Putamen (tissue), 1 donor: ENCODE measurements around the gene PTPRQ.
A peak's percentile ranks its signal among the peaks of the same experiment; 100 is the strongest.
"Not testable (repeated sequence)": the region's sequence is repeated elsewhere in the genome, so short reads cannot be mapped to it uniquely, and the experiment has no call there.

ENCODE experiments used
- DNase-seq: peaks from one replicate; pipeline ENCODE4 v3.0.0-alpha.2; 2016; ENCODE audit warnings: low spot score

The PTPRQ gene

DNA sequence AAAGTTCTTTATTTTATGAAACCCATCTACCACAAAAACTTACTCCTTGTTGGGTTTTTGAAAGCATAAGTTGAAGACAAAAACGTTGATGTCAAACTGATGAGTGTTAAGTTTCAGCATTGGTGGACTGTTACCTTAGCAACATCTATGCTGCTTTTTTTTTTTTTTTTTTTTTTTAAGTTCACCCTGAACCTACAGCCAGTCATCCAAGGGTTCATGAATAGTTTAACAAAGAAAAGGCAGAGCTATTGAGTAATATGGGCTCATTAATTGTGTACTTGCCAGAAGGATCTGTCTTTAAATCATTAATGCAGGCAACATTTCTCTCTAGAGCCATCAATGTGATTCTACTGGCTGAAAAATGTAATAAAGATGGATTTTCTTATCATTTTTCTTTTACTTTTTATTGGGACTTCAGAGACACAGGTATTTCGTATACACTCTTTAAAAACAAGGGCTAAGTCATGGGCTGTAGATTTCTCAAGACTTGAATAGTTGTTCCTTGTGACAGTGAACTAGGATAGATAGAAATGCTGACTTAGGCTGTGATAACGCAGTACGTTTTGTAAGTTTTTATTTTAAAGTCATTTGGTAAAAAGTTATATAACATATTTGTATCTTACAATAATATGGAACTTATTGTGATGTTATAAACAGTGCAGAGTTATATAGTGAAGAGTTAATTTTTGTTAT, at the start of gene PTPRQ:
Gene PTPRQ, plus strand, starts transcription at position 262 of the 693 bp plus-strand sequence. Its CDS starts 111 bp downstream, at position 373.
- DNase-seq = no peak

- peak; percentile 8 for DNase-seq
Measured at GRCh38 chr12:80400571-80400991, 43.5 kb upstream of the PTPRQ start.

GRCh38 chr12:80401191-80401590, 42.8 kb upstream of the PTPRQ start:
- no peak for DNase-seq

DNA sequence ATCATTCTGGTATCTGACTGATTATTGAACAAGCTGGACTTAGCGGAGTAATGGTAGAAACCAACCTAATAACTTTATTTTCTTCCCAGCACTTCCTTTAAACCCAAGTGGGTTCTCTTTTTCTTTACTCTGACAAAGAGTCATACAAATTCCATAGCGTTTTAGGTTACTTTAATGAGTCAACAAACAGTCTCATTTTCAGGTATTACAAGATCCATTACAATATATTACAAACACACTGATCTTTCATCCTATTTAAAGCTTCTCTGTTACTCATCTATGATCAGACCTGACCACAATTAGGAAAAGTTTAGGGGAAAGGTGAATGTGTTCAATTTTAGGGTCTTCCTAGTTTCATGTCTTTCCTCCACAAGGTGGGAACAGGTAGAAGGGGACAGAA, 39.4 kb upstream of the PTPRQ start:
- no peak for DNase-seq

DNA sequence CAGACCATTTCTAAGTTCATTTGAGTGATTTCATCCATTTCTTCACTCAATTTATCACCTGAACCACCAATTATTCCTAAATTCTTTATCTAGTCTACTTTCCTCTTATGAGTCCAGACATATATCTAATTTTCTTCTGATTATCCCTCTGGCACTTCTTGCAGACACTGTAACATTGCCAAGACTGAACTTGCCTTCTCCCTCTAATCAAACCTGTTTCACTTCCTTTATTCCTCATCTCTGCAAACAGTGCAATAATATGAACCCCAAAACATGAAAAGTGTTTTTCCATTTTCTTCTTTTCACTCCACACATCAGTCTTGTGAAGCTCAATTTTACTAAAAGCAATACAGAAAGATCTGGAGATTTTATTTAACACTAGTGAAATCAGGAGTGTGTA, 37.8 kb upstream of the PTPRQ start:
- DNase-seq = no peak

GRCh38 chr12:80411787-80412186, 32.2 kb upstream of the PTPRQ start:
- no peak for DNase-seq

DNA sequence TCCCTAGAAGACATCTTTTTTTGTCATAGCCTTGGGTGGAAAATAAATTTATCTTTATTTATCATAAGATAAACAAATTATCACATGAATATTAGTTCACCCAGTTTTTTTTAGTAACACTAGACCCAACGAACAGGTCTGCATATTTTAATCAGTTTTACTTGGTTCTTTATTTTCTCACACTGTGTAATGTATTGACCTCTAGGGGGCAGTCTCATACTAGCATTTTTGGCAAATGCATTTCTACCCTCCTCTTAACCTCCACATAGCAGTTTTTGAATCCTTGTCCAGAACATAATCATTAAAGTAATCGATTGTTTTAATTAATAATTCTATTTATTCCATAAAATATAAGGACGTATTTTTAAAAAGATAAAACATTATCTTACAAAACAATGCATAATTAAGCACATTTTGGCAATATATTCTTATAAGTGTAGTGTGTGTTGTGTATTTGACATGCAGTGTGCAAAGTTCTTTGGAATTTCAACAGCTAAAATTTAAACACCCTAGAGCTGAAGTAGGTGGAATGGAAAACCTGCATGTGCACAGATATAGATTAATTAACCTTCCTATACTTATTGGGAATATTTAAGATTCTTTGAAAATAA, 31.6 kb upstream of the PTPRQ start:
- peak; percentile 55 for DNase-seq

GRCh38 chr12:80413462-80413861, 30.6 kb upstream of the PTPRQ start:
- no peak for DNase-seq

DNA sequence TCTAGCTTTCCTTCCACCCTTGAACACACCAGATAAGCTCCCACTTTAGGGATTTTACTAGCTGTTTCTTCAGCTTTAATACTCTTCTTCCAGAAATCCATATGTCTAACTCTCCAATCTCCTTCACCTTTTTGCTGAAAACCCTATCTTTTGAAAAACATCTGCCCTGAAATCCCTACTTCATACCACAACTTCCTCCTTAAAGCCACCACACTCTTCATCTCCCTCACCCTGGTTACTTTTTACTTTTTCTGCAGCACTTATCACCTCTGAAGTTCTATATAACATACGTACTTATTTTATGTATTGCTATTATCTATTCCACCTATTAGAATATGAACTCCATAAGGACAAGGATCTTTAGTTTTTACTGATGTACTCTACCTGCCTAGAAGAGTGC, 28.6 kb upstream of the PTPRQ start:
- DNase-seq = no peak

DNA sequence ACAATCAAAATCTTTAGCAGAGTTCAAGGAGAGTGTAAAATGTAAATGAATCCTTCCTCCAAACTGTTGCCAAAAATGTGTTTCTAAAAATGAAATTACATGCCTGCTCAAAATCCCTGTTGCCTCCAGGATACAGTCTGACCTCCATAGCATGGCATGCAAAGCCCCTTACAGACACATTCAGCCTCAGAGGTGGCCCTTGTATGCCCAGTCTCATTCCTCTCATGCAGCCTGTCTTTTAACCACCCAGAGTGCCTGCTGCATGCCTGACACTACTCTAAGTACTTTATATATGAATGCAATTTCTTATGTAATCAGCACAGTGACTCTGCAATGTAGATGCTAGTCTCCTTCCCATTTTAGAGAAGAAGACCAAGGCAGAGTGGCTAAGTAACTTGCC, 24.4 kb upstream of the PTPRQ start:
- DNase-seq = peak; percentile 56

DNA sequence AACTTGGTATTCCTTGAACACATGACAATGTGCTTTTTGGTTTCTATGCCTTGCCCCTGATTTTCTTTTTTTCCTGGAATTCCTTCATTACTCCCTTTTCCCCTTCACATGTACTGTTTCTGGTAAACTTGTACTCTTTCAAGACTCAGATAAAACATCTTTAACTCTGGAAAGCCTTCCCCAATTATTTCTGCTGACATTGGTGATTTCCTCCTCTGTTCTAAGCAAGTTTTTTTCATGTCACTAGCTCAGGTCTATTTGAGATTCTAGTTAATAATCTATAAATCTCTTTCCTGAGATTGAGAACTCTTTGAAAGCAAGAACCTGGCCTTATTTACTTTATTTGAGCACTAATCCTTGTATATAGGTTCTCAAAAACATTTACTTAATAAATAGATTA, 24.0 kb upstream of the PTPRQ start:
- no peak for DNase-seq

DNA sequence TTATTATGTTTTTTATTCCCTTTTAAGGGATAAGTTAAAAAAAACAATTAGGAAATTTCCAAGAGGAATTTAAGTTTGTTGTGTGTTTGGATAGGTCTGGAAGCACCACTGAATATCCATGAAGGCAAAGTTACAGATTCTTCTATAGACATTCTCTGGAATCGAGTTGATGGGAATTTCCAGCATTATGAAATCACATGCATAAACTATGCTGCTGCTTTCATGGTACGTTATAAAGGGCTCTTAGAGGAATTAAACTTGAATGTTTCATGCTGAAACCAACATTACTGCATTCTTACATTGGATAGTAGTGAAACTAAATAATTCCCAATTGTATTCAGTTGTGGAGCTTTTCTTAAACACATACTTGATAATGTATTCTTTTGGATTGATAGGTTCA, 21.5 kb upstream of the PTPRQ start:
- DNase-seq = no peak

DNA sequence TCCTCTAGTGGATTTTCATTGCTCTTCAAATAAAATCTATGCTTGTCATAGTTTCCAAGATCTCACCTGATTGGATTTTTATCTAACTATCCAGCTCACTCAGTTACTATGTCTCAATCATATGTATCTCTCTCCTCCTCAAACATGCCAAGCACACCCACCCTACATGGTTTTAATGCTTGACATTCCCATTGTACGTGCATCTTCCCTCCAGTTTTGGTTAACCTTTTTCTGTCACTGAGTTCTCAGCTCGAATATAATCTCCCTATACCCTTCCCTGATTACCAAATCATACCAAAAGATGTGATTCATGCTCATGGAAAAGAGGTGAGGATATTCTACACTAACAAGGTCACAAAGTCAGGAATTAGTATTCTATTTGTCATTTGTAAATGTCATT, 12.0 kb upstream of the PTPRQ start:
- DNase-seq = no peak

DNA sequence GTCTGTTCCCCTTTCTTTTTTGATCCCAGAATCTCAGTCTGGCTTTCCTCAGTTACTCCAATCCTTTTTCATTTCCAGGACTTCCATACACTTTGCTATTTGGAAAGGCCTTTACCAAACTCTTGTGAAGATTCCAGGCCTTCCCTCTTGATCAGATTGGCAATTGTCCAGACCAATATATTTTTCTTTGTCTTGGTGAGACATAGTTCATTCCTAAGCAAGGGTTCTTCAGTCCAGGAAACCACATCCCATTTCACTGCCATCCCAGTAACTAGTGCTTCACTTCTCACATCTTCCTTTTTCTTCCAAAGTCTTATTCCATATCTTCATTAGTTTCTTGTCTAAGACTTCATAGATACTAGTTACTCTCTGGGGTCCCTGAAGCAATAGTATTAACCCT, 2.1 kb upstream of the PTPRQ start:
- no peak for DNase-seq

- no peak for DNase-seq
Measured at GRCh38 chr12:80442426-80443222, 1.4 kb upstream of the PTPRQ start.

GRCh38 chr12:80445083-80445793, 1.2 kb downstream of the PTPRQ start:
- no peak for DNase-seq

- no peak for DNase-seq
Measured at GRCh38 chr12:80456513-80456912, 12.5 kb downstream of the PTPRQ start.

- no peak for DNase-seq
Measured at GRCh38 chr12:80460972-80461371, 16.9 kb downstream of the PTPRQ start.

DNA sequence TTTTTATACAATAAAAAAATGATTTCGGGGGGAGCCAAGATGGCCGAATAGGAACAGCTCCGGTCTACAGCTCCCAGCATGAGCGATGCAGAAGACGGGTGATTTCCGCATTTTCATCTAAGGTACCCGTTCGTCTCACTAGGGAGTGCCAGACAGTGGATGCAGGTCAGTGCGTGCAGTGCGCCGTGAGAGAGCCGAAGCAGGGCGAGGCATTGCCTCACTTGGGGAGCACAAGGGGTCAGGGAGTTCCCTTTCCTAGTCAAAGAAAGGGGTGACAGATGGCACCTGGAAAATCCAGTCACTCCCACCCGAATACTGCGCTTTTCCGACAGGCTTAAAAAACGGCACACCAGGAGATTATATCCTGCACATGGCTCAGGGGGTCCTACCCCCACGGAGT, 17.8 kb downstream of the PTPRQ start:
- DNase-seq = not testable (repeated sequence)

GRCh38 chr12:80469681-80470080, 25.6 kb downstream of the PTPRQ start:
- DNase-seq = no peak

GRCh38 chr12:80470403-80470802, 26.4 kb downstream of the PTPRQ start:
- DNase-seq = no peak

- no peak for DNase-seq
Measured at GRCh38 chr12:80472236-80472635, 28.2 kb downstream of the PTPRQ start.
